ENCODE results near the gene PAPPA2.

- TF ChIP-seq YY1 (IDR thresholded peaks at IDR 0.05; ENCODE audit: low read depth, low read length), result no peak
- no peak for TF ChIP-seq REST (IDR thresholded peaks at IDR 0.05; ENCODE audit: low read depth, low read length)
- TF ChIP-seq CTCF (IDR thresholded peaks at IDR 0.05 in 2 of 3, conservative IDR thresholded peaks at IDR 0.05 in 1 of 3; ENCODE audit: control insufficient read depth in 2 of 3, extremely low read depth in 1 of 3, insufficient read depth in 1 of 3, low read depth in 3 of 3, low read length in 3 of 3), result no peak
- TF ChIP-seq NKRF (conservative IDR thresholded peaks at IDR 0.05), result no peak
- no peak for TF ChIP-seq SIN3A (IDR thresholded peaks at IDR 0.05; ENCODE audit: low read depth, low read length)
- no peak for TF ChIP-seq TAF1 (IDR thresholded peaks at IDR 0.05; ENCODE audit: borderline replicate concordance, low read depth, low read length)
- TF ChIP-seq POLR2A (IDR thresholded peaks at IDR 0.05; ENCODE audit: low read depth, low read length), result no peak
- TF ChIP-seq TCF3 (IDR thresholded peaks at IDR 0.05; ENCODE audit: borderline replicate concordance, insufficient read depth, low read depth, low read length), result no peak
- no peak for TF ChIP-seq ZBTB11 (CRISPR knock-in tag; IDR thresholded peaks at IDR 0.05)
- TF ChIP-seq POLR2AphosphoS2 (IDR thresholded peaks at IDR 0.05; ENCODE audit: low read depth, low read length), result no peak
- TF ChIP-seq TCF12 (IDR thresholded peaks at IDR 0.05; ENCODE audit: low read depth, low read length), result no peak
Measured at GRCh38 chr1:176648556-176648955, 185.6 kb downstream of the PAPPA2 start.
